SK-N-SH treated with all-trans-retinoic acid at 6 μM for 48 hours (cell line): ENCODE measurements around the gene PPP2R5D.

Experiments
- ATAC-seq: fragments of 200-7000 bp; cut with Tn5 transposase; 3 replicates; pipeline ENCODE4 v1.9.1; 2020; ENCODE audit warnings: mild to moderate bottlenecking, moderate library complexity
- ARNTL ChIP-seq: fragments of 450-650 bp; formaldehyde crosslinking; IDR thresholded peaks from 2 replicates; pipeline ENCODE4 v1.5.0; 2020; ENCODE audit warnings: low read depth, mild to moderate bottlenecking, moderate library complexity, borderline replicate concordance
- BACH2 ChIP-seq: fragments of 250-450 bp; sonication (Bioruptor Pico); IDR thresholded peaks from 2 replicates; pipeline ENCODE4 v1.9.0; 2021; ENCODE audit warnings: mild to moderate bottlenecking, borderline replicate concordance
- CSDC2 ChIP-seq: fragments of 250-450 bp; sonication (Bioruptor Pico); IDR thresholded peaks from 2 replicates; pipeline ENCODE4 v1.5.0; 2020; ENCODE audit warnings: mild to moderate bottlenecking, moderate library complexity
- CSRNP3 ChIP-seq: fragments of 250-450 bp; sonication (Bioruptor Pico); IDR thresholded peaks from 2 replicates; pipeline ENCODE4 v1.5.1; 2021; ENCODE audit warnings: mild to moderate bottlenecking, moderate library complexity
- ESRRG ChIP-seq: fragments of 250-450 bp; sonication (Bioruptor Pico); IDR thresholded peaks from 2 replicates; pipeline ENCODE4 v1.6.1; 2021; ENCODE audit warnings: mild to moderate bottlenecking
- GLIS3 ChIP-seq: fragments of 250-450 bp; sonication (Bioruptor Pico); IDR thresholded peaks from 2 replicates; pipeline ENCODE4 v1.5.0; 2020; ENCODE audit warnings: mild to moderate bottlenecking, moderate library complexity
- ISL1 ChIP-seq: fragments of 250-450 bp; sonication (Bioruptor Pico); IDR thresholded peaks from 2 replicates; pipeline ENCODE4 v2.1.2; 2022; ENCODE audit warnings: mild to moderate bottlenecking, moderate library complexity
- OSR1 ChIP-seq: fragments of 250-450 bp; sonication (Bioruptor Pico); IDR thresholded peaks from 2 replicates; pipeline ENCODE4 v1.8.0; 2022; ENCODE audit warnings: moderate library complexity, mild to moderate bottlenecking, inconsistent platforms
- PATZ1 ChIP-seq: fragments of 250-450 bp; sonication (Bioruptor Pico); IDR thresholded peaks from 2 replicates; pipeline ENCODE4 v1.8.0; 2020; ENCODE audit warnings: mild to moderate bottlenecking, moderate library complexity, borderline replicate concordance
- PPARA ChIP-seq: fragments of 250-450 bp; sonication (Bioruptor Pico); IDR thresholded peaks from 2 replicates; pipeline ENCODE4 v1.5.0; 2020; ENCODE audit warnings: mild to moderate bottlenecking, borderline replicate concordance
- RARB ChIP-seq: fragments of 250-450 bp; sonication (Bioruptor Pico); IDR thresholded peaks from 2 replicates; pipeline ENCODE4 v1.8.0; 2021; ENCODE audit warnings: mild to moderate bottlenecking, moderate library complexity
- SNAI2 ChIP-seq: fragments of 250-450 bp; sonication (Bioruptor Pico); IDR thresholded peaks from 2 replicates; pipeline ENCODE4 v1.5.0; 2020; ENCODE audit warnings: mild to moderate bottlenecking, moderate library complexity
- TCF4 ChIP-seq: fragments of 250-450 bp; sonication (Bioruptor Pico); IDR thresholded peaks from 2 replicates; pipeline ENCODE4 v1.8.0; 2021; ENCODE audit warnings: mild to moderate bottlenecking, moderate library complexity, borderline replicate concordance
- TOX ChIP-seq: fragments of 250-450 bp; sonication (Bioruptor Pico); IDR thresholded peaks from 2 replicates; pipeline ENCODE4 v1.8.0; 2021; ENCODE audit warnings: mild to moderate bottlenecking, moderate library complexity, borderline replicate concordance
- TSHZ2 ChIP-seq: fragments of 250-450 bp; sonication (Bioruptor Pico); IDR thresholded peaks from 2 replicates; pipeline ENCODE4 v1.5.0; 2020; ENCODE audit warnings: mild to moderate bottlenecking, moderate library complexity
- ZFP3 ChIP-seq: fragments of 250-450 bp; sonication (Bioruptor Pico); IDR thresholded peaks from 2 replicates; pipeline ENCODE4 v1.5.0; 2020; ENCODE audit warnings: mild to moderate bottlenecking, moderate library complexity
- ZFP30 ChIP-seq: fragments of 450-650 bp; formaldehyde crosslinking; IDR thresholded peaks from 2 replicates; pipeline ENCODE4 v1.5.0; 2022; ENCODE audit warnings: mild to moderate bottlenecking, moderate library complexity
- ZNF565 ChIP-seq: fragments of 450-650 bp; formaldehyde crosslinking; conservative IDR thresholded peaks from 2 replicates; pipeline ENCODE4 v1.5.0; 2020; ENCODE audit warnings: low read depth, mild to moderate bottlenecking, moderate library complexity
- ZNF70 ChIP-seq: fragments of 450-650 bp; formaldehyde crosslinking; IDR thresholded peaks from 2 replicates; pipeline ENCODE4 v1.5.0; 2020; ENCODE audit warnings: mild to moderate bottlenecking, moderate library complexity
- TF ChIP-seq, protein P1 (sequence below): fragments of 250-450 bp; sonication (Bioruptor Pico); IDR thresholded peaks from 2 replicates; pipeline ENCODE4 v1.5.1; 2020; ENCODE audit warnings: low read depth, mild to moderate bottlenecking, moderate library complexity
- TF ChIP-seq, protein P2 (sequence below): fragments of 250-450 bp; sonication (Bioruptor Pico); IDR thresholded peaks from 2 replicates; pipeline ENCODE4 v1.8.0; 2021; ENCODE audit warnings: low read depth, mild to moderate bottlenecking, moderate library complexity, borderline replicate concordance

Gene PPP2R5D

DNA sequence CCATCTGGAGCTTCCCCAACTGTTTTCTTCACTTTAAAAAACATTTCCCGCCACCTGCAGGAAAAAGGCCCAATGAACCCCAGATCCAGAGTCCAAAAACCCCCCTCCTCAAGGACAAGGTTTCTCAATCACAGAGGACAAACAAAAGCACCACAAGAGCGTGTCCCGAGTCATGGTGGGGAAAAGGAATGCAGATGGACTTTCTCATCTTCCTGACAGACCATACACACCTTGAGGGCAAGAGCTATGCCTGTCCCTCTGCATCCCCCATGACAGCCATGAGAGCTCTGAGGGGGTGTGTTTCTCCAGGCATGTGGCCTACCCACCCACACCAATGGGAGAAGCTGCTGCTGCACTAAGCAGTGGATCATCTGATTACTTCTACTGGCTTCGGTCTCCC is 14.4 kb upstream of the PPP2R5D start:
- no peak for ATAC-seq

GRCh38 chr6:42970871-42971612 is 13.3 kb upstream of the PPP2R5D start:
- TF ChIP-seq TSHZ2 (CRISPR knock-in tag) (no peak), TCF4 (no peak), RARB (no peak), ESRRG (CRISPR knock-in tag) (no peak), GLIS3 (CRISPR knock-in tag) (no peak), ZNF565 (CRISPR knock-in tag) (no peak), TOX (CRISPR knock-in tag) (no peak), ZNF70 (CRISPR knock-in tag) (no peak), PPARA (CRISPR knock-in tag) (no peak), ISL1 (CRISPR knock-in tag) (no peak), ARNTL (no peak), OSR1 (no peak)
- TF ChIP-seq, protein P1, sequence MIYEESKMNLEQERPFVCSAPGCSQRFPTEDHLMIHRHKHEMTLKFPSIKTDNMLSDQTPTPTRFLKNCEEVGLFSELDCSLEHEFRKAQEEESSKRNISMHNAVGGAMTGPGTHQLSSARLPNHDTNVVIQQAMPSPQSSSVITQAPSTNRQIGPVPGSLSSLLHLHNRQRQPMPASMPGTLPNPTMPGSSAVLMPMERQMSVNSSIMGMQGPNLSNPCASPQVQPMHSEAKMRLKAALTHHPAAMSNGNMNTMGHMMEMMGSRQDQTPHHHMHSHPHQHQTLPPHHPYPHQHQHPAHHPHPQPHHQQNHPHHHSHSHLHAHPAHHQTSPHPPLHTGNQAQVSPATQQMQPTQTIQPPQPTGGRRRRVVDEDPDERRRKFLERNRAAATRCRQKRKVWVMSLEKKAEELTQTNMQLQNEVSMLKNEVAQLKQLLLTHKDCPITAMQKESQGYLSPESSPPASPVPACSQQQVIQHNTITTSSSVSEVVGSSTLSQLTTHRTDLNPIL (CRISPR knock-in tag), result no peak
- TF ChIP-seq, protein P2, sequence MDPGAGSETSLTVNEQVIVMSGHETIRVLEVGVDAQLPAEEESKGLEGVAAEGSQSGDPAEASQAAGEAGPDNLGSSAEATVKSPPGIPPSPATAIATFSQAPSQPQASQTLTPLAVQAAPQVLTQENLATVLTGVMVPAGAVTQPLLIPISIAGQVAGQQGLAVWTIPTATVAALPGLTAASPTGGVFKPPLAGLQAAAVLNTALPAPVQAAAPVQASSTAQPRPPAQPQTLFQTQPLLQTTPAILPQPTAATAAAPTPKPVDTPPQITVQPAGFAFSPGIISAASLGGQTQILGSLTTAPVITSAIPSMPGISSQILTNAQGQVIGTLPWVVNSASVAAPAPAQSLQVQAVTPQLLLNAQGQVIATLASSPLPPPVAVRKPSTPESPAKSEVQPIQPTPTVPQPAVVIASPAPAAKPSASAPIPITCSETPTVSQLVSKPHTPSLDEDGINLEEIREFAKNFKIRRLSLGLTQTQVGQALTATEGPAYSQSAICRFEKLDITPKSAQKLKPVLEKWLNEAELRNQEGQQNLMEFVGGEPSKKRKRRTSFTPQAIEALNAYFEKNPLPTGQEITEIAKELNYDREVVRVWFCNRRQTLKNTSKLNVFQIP (CRISPR knock-in tag), result no peak
- TF ChIP-seq, all 23 proteins: peak for 0
- peak; percentile 71 for ATAC-seq

More for the DNA sequence above, 14.4 kb upstream of the PPP2R5D start:
- TF ChIP-seq SNAI2 (CRISPR knock-in tag), result no peak
- no peak for TF ChIP-seq CSDC2 (CRISPR knock-in tag)
- TF ChIP-seq ZNF565 (CRISPR knock-in tag), result no peak
- TF ChIP-seq ARNTL, result no peak
- no peak for TF ChIP-seq TOX (CRISPR knock-in tag)
- TF ChIP-seq BACH2 (CRISPR knock-in tag), result no peak

DNA sequence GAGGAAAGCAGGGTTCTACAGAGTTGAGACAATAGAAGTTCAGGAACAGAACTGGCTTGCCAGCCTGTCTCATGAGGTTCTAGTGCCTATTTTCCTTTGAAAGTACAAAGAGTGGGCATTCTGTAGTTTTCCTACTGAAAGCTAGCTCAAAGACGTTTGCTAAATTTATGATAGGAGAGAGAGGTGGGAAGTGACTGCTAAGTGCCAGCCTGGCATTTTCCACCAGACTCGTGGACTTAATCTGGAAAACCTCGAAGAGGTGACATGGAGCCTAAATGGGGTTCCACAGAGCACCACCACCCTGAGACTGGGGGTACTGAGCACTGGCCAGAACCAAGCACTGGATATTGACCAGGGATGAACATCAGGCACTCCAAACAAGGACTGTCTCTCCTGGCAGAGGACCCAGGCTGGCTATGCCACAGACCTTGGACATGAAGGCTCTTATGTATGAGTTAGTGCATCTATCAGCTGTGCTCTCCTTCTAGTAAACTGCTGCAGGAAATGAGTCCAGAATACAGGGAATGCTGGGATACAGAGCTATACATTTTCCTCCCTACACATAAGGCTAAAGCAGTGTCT is 12.5 kb upstream of the PPP2R5D start:
- no peak for TF ChIP-seq ESRRG (CRISPR knock-in tag)
- TF ChIP-seq ZFP3 (CRISPR knock-in tag), result no peak
- TF ChIP-seq PPARA (CRISPR knock-in tag), result no peak
- no peak for TF ChIP-seq PATZ1 (CRISPR knock-in tag)
- TF ChIP-seq ZFP30 (CRISPR knock-in tag), result no peak
- TF ChIP-seq ZNF565 (CRISPR knock-in tag), result no peak
- no peak for TF ChIP-seq CSRNP3 (CRISPR knock-in tag)
- TF ChIP-seq ZNF70 (CRISPR knock-in tag), result no peak
- TF ChIP-seq BACH2 (CRISPR knock-in tag), result no peak
- TF ChIP-seq ISL1 (CRISPR knock-in tag), result no peak
- TF ChIP-seq, protein P2 (CRISPR knock-in tag), result no peak
- ATAC-seq, result no peak
